GM18505 (cell line): ENCODE results near the gene ZNF618.

Source experiments
- ATAC-seq: cut with Tn5 transposase; IDR thresholded peaks from one replicate; pipeline ENCODE4 v1.9.1; 2021; ENCODE audit not compliant: unreplicated experiment
- POLR2A ChIP-seq: IDR thresholded peaks from 4 replicates; pipeline ENCODE4 v1.6.1; 2011; ENCODE audit warnings: borderline replicate concordance; ENCODE audit not compliant: insufficient read depth, insufficient read length; ENCODE audit errors: extremely low read depth

The ZNF618 gene

DNA sequence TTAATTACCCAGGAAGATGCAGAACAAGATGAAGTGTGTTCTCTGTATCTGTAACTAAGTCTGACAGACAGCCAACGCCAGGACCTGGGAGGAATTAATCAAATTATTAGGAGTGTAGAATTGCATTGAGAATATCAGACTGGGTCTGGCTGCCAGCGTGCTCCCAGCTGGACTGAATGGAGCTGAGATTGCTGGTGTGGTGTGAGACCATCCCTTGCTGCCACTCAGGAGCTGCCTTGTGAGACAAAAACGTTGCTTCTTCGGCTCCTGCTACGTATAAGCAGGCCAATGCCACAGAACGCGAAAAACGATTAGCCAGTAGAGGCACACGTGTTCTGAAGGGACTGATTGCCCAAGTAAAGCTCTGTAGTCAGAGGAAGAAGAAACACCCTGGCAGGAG, 135.2 kb downstream of the ZNF618 start:
- no peak for ATAC-seq
- TF ChIP-seq POLR2A = no peak

DNA sequence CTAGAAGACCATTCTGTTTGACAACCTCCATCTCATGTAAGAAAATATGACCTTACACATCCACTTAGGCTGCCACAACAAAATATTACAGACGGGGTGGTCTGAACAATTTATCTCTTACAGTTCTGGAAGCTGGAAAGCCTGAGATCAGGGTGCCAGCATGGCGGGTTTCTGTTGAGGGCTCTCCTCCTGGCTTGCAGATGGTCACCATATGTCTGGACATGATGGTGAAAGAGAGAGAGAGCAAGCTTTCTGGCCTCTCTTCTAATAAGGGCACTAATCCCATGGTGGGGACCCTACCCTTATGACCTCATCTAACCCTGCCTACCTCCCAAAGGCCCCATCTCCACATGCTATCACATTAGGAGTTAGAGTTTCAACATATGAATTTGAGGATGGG, 136.0 kb downstream of the ZNF618 start:
- no peak for TF ChIP-seq POLR2A
- no peak for ATAC-seq

DNA sequence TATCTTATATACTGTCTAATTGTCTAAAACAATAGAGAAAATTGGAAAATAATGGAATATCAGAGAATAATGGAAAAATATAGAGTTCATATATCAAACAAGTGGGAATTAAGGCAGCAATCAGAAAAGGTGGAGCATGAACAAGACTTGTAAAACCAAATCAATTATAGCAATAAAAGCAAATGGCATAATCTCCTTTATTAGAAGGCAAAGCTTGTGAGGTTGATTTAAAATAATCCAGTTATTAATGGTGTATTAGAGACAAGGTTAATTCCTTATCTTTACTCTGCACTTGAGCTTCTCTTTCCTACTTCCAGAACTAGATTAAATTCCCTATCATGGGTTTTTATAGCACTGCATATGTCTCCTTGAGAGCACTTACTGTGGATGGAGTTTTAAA, 137.9 kb downstream of the ZNF618 start:
- TF ChIP-seq POLR2A = no peak
- ATAC-seq = no peak

DNA sequence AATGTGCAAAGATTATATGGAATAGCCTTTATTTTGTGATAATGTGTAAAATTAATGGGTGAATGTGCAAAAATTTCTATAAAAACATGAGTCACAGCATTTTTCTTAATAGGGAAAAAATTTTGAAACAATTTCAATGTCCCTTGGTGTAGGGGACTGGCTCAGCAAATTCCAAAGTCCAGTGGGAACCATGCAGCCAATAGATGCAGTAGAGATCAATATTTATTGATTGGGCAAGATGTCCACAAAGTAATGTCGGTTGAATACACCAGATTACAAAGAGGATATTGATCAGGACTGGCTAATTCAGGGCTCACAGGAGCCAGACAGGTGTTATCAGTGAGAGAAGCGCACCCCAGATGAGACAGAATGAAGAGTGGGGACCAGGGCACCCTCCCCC, 139.5 kb downstream of the ZNF618 start:
- ATAC-seq = no peak
- TF ChIP-seq POLR2A = no peak

GRCh38 chr9:114016101-114016500, 140.0 kb downstream of the ZNF618 start:
- ATAC-seq = no peak
- no peak for TF ChIP-seq POLR2A

GRCh38 chr9:114016629-114017423, 140.7 kb downstream of the ZNF618 start:
- no peak for TF ChIP-seq POLR2A
- ATAC-seq = no peak

GRCh38 chr9:114017741-114018715, 141.9 kb downstream of the ZNF618 start:
- ATAC-seq = no peak

DNA sequence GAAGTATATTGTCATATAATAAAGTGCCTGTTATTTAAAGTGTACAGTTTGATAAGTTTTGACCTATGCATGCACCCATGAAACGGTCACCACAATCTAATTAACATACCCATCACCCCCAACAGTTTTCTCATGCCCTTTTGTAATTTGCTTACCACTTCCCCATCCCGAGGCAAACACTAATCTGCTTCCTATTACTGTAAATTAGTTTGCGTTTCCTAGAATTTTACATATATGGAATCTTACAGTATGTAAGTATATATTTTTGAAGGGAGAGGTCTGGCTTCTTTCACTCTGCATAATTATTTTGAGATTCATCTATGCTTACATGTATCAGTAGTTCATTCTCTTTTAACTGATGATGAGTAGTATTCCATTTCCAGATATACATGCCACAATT, 145.5 kb downstream of the ZNF618 start:
- ATAC-seq = no peak
- TF ChIP-seq POLR2A = no peak

More at GRCh38 chr9:114017741-114018715, 141.9 kb downstream of the ZNF618 start:
- no peak for TF ChIP-seq POLR2A

DNA sequence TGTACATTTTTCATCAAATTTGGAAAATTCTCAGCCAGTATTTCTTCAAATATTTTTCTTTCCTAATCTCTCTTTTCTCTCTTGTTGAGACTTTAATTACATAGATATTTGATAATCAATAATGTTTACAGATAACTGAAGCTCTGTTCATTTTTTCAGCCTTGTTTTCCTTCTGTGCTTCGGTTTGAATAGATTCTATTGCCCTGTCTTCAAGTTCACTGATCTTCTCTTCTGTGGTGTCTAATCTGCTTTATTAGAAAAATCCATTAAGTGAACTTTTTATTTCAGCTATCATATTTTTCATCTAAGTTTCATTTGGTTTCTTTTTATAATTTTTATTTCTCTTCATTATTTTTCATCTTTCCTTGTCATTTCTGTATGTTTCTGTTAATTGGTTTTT, 147.9 kb downstream of the ZNF618 start:
- TF ChIP-seq POLR2A = no peak
- ATAC-seq = no peak

GRCh38 chr9:114025196-114025753, 149.2 kb downstream of the ZNF618 start:
- no peak for TF ChIP-seq POLR2A
- ATAC-seq = no peak

GRCh38 chr9:114025760-114026159, 149.7 kb downstream of the ZNF618 start:
- TF ChIP-seq POLR2A = no peak
- no peak for ATAC-seq

- no peak for ATAC-seq
- TF ChIP-seq POLR2A = no peak
Observed at GRCh38 chr9:114026335-114026734, 150.2 kb downstream of the ZNF618 start.

DNA sequence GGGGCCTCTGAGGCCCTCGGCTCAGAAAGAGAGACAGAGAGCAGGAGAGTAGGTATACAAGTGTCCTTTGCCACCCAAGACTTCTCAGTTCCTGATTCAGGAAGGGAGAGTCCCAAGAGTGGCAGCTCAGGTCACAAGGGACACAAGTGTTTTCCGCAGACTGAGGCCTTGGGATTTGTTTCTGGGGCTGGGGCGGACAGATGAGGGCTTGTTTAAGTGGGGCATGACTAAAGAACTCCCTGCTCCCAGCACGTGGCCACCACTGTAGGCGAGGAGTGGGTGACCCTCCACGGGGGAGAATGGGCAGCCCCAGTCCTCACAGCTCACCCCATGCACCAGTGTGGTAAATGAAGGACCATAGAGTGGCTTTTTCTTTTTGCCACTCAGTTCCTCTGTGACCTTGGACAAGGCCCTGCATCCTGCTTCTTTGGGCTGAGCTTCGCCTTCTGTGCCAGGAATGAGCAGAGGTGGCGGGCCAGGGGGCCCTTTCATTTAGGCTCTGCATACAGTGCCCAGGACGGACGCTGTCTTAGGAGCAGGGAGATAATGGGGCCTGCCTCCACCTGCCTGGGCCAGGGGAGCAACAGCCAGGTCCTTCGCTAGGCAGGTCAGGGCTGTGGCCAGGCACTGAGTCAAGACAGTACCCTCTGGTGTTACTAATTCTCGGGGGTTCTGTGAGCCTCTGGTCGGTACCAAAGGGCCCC, 151.2 kb downstream of the ZNF618 start:
- ATAC-seq = no peak
- no peak for TF ChIP-seq POLR2A
